SH-SY5Y (cell line): ENCODE measurements around the gene VBP1.

Experiments used
- GATA2 ChIP-seq: IDR thresholded peaks from 2 replicates; pipeline ENCODE4 v1.6.1; 2011; ENCODE audit warnings: mild to moderate bottlenecking, low read depth, low read length
- GATA3 ChIP-seq: IDR thresholded peaks from 2 replicates; pipeline ENCODE4 v1.6.1; 2011; ENCODE audit warnings: low read depth, mild to moderate bottlenecking, low read length, moderate library complexity

VBP1 gene

GRCh38 chrX:155216179-155216939 is at the start of gene VBP1:
VBP1 (plus strand) TSS chrX:155216460; CDS start chrX:155216483, 23 bp downstream.
- TF ChIP-seq GATA2, result no peak

- TF ChIP-seq GATA2 (no peak), GATA3 (no peak)
These were observed 46.4 kb upstream of the VBP1 start for GRCh38 chrX:155169881-155170280.

GRCh38 chrX:155179346-155179997 is 36.8 kb upstream of the VBP1 start:
- TF ChIP-seq GATA2 (no peak), GATA3 (no peak)

- TF ChIP-seq GATA2 (no peak), GATA3 (no peak)
These were observed 27.5 kb upstream of the VBP1 start for GRCh38 chrX:155188786-155189185.

- no peak for TF ChIP-seq GATA3
- no peak for TF ChIP-seq GATA2
These were observed 5.1 kb upstream of the VBP1 start for GRCh38 chrX:155211208-155211607.

GRCh38 chrX:155213731-155214130 is 2.5 kb upstream of the VBP1 start:
- TF ChIP-seq GATA3 (no peak), GATA2 (no peak)

- TF ChIP-seq GATA3, result no peak
These were observed 649 bp upstream of the VBP1 start for GRCh38 chrX:155215443-155216178.

- TF ChIP-seq GATA2 (no peak), GATA3 (no peak)
These were observed 730 bp downstream of the VBP1 start for GRCh38 chrX:155216940-155217440.

- TF ChIP-seq GATA2 (no peak), GATA3 (no peak)
These were observed 2.5 kb downstream of the VBP1 start for GRCh38 chrX:155218777-155219176.

GRCh38 chrX:155221351-155221750 is 5.1 kb downstream of the VBP1 start:
- TF ChIP-seq GATA2, result no peak
- TF ChIP-seq GATA3, result no peak

- no peak for TF ChIP-seq GATA3
- TF ChIP-seq GATA2, result no peak
These were observed 9.5 kb downstream of the VBP1 start for GRCh38 chrX:155225774-155226173.

- no peak for TF ChIP-seq GATA2
- no peak for TF ChIP-seq GATA3
These were observed 14.9 kb downstream of the VBP1 start for GRCh38 chrX:155231163-155231562.

- no peak for TF ChIP-seq GATA3
- no peak for TF ChIP-seq GATA2
These were observed 19.6 kb downstream of the VBP1 start for GRCh38 chrX:155235891-155236290.

- TF ChIP-seq GATA2, result no peak
These were observed 21.5 kb downstream of the VBP1 start for GRCh38 chrX:155237719-155238118.

- no peak for TF ChIP-seq GATA3
- no peak for TF ChIP-seq GATA2
These were observed 26.0 kb downstream of the VBP1 start for GRCh38 chrX:155242300-155242699.

- TF ChIP-seq GATA3 (no peak), GATA2 (no peak)
These were observed 30.5 kb downstream of the VBP1 start for GRCh38 chrX:155246748-155247147.

- TF ChIP-seq GATA3 (no peak), GATA2 (no peak)
These were observed 31.2 kb downstream of the VBP1 start for GRCh38 chrX:155247497-155247896.
